Myometrial cell (primary cell): ENCODE results near the gene PKP2. TPM values are rescaled to one million over a fixed set of nuclear protein-coding genes. Genes with fewer than 3 reads are reported as not detected.

ENCODE experiments used
- total RNA-seq: library from RNA; depleted of rRNA; stranded (reverse); fragments of >200 nt; gene quantifications from 2 replicates; pipeline ENCODE4 v1.2.3, GENCODE V29; 2015

PKP2 gene
- 6.3 and 6.9 TPM in 2 replicates for total RNA-seq

GRCh38 chr12:32896432-32897280, at the start of gene PKP2:
PKP2 (minus strand) TSS chr12:32896777; CDS start chr12:32896731, 46 bp downstream.

GRCh38 chr12:32755654-32756475, 140.7 kb downstream of the PKP2 start, which contains the start of gene YARS2:
YARS2 (minus strand) TSS chr12:32755897; CDS start chr12:32755874, 23 bp downstream.

Other genes with a start within 250 kb of the PKP2 start
- gene DNM1L, start 217.5 kb downstream of the PKP2 start, total RNA-seq, result 47.9 and 53.7 TPM in 2 replicates
- gene YARS2, start 140.9 kb downstream of the PKP2 start, total RNA-seq, result 42.7 and 44.1 TPM in 2 replicates